HCT116 (cell line): ENCODE results near the gene SKI. TPM values are rescaled to one million over a fixed set of nuclear protein-coding genes. Genes with fewer than 3 reads are reported as not detected.

Experiments
- ATAC-seq: fragments of 200-7000 bp; cut with Tn5 transposase; 2 replicates; pipeline ENCODE4 v1.9.1; 2020; ENCODE audit warnings: mild to moderate bottlenecking, moderate library complexity
- BruUV-seq: library from RNA; stranded (reverse); fragments of 400-500 nt; replicated peaks from 2 replicates; lab custom pipeline; 2021; lab: Mats Ljungman, UMichigan
- CTCF ChIA-PET: fragments of 300-600 bp; sonication (Branson Sonifier 250); formaldehyde crosslinking; loops from one replicate; lab custom pipeline; 2021; ENCODE audit warnings: antibody characterized with exemption; lab: Charles Lee
- POLR2A ChIA-PET: fragments of 300-600, 350-600 bp; sonication (Branson Sonifier 250); formaldehyde crosslinking; loops from one replicate; lab custom pipeline; 2021; ENCODE audit warnings: antibody characterized with exemption; lab: Charles Lee
- RAD21 ChIA-PET, 2 experiments: fragments of 300-600 bp; sonication (Branson Sonifier 250); formaldehyde crosslinking; loops; one replicate each; lab custom pipeline; 2023; ENCODE audit warnings: low total read pairs in 2 of 2; ENCODE audit not compliant: uncharacterized antibody in 2 of 2, unreplicated experiment in 2 of 2, low non-redundant PET in 1 of 2; lab: Charles Lee
- DNase-seq: peaks from one replicate; pipeline ENCODE4 v3.0.0-alpha.2; 2010; ENCODE audit warnings: low read depth, low spot score
- H2AFZ ChIP-seq: fragments of 200-600 bp; shearing (Covaris generic), sonication (generic); 2 replicates; pipeline ENCODE4 v1.6.1; 2017; ENCODE audit warnings: low read depth, mixed run types, mixed read lengths, antibody characterized with exemption, low read length; ENCODE audit not compliant: poor library complexity, severe bottlenecking
- H3K27ac ChIP-seq: 2 replicates; pipeline ENCODE4 v1.5.1; 2012; ENCODE audit warnings: low read depth, low read length
- H3K27me3 ChIP-seq: fragments of 200-600 bp; sonication (generic); 2 replicates; pipeline ENCODE4 v1.6.1; 2016; ENCODE audit warnings: mixed run types, low read length, mixed read lengths; ENCODE audit not compliant: insufficient read depth
- H3K36me3 ChIP-seq, 2 experiments: fragments of 200-500 bp in 1 of 2; fragments of 200-600 bp in 1 of 2; sonication (Bioruptor generic) in 1 of 2; sonication (generic) in 1 of 2; 2 replicates each; pipeline versions ENCODE4 v1.5.1 to v1.6.1; 2014 to 2016; ENCODE audit warnings: low read length in 2 of 2, inconsistent platforms in 1 of 2, mixed read lengths in 1 of 2, mixed run types in 1 of 2; ENCODE audit not compliant: insufficient read depth in 2 of 2, control insufficient read depth in 1 of 2
- H3K4me1 ChIP-seq, 2 experiments: fragments of 200-600 bp in 1 of 2; sonication (generic) in 1 of 2; 2 replicates each; pipeline versions ENCODE4 v1.5.1 to v1.6.1; 2012 to 2017; ENCODE audit warnings: low read length in 2 of 2, inconsistent platforms in 1 of 2, mild to moderate bottlenecking in 1 of 2, mixed read lengths in 1 of 2, mixed run types in 1 of 2, moderate library complexity in 1 of 2; ENCODE audit not compliant: insufficient read depth in 2 of 2, control insufficient read depth in 1 of 2
- H3K4me2 ChIP-seq: fragments of 200-600 bp; sonication (generic); 2 replicates; pipeline ENCODE4 v1.6.1; 2017; ENCODE audit warnings: mixed run types, low read length, mixed read lengths
- H3K4me3 ChIP-seq, 2 experiments: fragments of 200-600 bp in 1 of 2; sonication (generic) in 1 of 2; replicated peaks in 1 of 2; 2 replicates each; pipeline ENCODE4 v1.5.1; 2011 to 2016; ENCODE audit warnings: low read length in 2 of 2, control low read depth in 1 of 2, low read depth in 1 of 2, mild to moderate bottlenecking in 1 of 2, mixed read lengths in 1 of 2, mixed run types in 1 of 2
- H3K79me2 ChIP-seq: fragments of 200-600 bp; sonication (generic); 2 replicates; pipeline ENCODE4 v1.6.1; 2017; ENCODE audit warnings: mild to moderate bottlenecking, mixed run types, low read length, moderate library complexity, mixed read lengths; ENCODE audit not compliant: insufficient read depth
- H3K9ac ChIP-seq: fragments of 200-600 bp; sonication (generic); 2 replicates; pipeline ENCODE4 v1.6.1; 2016; ENCODE audit warnings: low read length, mixed read lengths
- H3K9me2 ChIP-seq: fragments of 200-600 bp; sonication (generic), shearing (Covaris generic); 2 replicates; pipeline ENCODE4 v1.6.1; 2017; ENCODE audit warnings: mixed run types, mild to moderate bottlenecking, moderate library complexity; ENCODE audit not compliant: insufficient read depth
- H3K9me3 ChIP-seq, 2 experiments: fragments of 200-500 bp in 1 of 2; fragments of 200-600 bp in 1 of 2; sonication (Bioruptor generic) in 1 of 2; sonication (generic) in 1 of 2; 2 replicates each; pipeline ENCODE4 v1.6.1; 2014 to 2017; ENCODE audit warnings: low read length in 2 of 2, mixed read lengths in 2 of 2, inconsistent platforms in 1 of 2, low read depth in 1 of 2, mild to moderate bottlenecking in 1 of 2, mixed run types in 1 of 2, moderate library complexity in 1 of 2; ENCODE audit not compliant: control insufficient read depth in 1 of 2, insufficient read depth in 1 of 2
- H4K20me1 ChIP-seq: fragments of 200-600 bp; sonication (generic), shearing (Covaris generic); 2 replicates; pipeline ENCODE4 v1.6.1; 2017; ENCODE audit warnings: mixed run types, mild to moderate bottlenecking, moderate library complexity; ENCODE audit not compliant: insufficient read depth
- CTCF ChIP-seq, 3 experiments: fragments of 200-600 bp in 1 of 3; sonication (generic) in 1 of 3; IDR thresholded peaks in 2 of 3; conservative IDR thresholded peaks in 1 of 3; 2 replicates each; pipeline ENCODE4 v1.5.1; 2012 to 2017; ENCODE audit warnings: low read depth in 2 of 3, low read length in 2 of 3, antibody characterized with exemption in 1 of 3, borderline replicate concordance in 1 of 3, control low read depth in 1 of 3, mild to moderate bottlenecking in 1 of 3, mixed read lengths in 1 of 3, mixed run types in 1 of 3, moderate library complexity in 1 of 3; ENCODE audit not compliant: insufficient read depth in 1 of 3
- EZH2 ChIP-seq: fragments of 200-600 bp; sonication (generic); IDR thresholded peaks from 2 replicates; pipeline ENCODE4 v1.6.1; 2017; ENCODE audit warnings: antibody characterized with exemption, mixed run types
- POLR2A ChIP-seq: IDR thresholded peaks from 2 replicates; pipeline ENCODE4 v1.7.0; 2011; ENCODE audit warnings: borderline replicate concordance; ENCODE audit not compliant: insufficient read depth, insufficient read length; ENCODE audit errors: extremely low read depth
- SIN3A ChIP-seq: IDR thresholded peaks from 2 replicates; pipeline ENCODE4 v1.6.1; 2012; ENCODE audit warnings: low read depth
- YY1 ChIP-seq: IDR thresholded peaks from 2 replicates; pipeline ENCODE4 v1.6.1; 2011; ENCODE audit warnings: low read length, low read depth, moderate library complexity, mild to moderate bottlenecking; ENCODE audit not compliant: insufficient replicate concordance; ENCODE audit errors: extremely low read depth
- intact Hi-C: fragments of 100-400 bp; cut with micrococcal nuclease; formaldehyde crosslinking; loops from 2 replicates; pipeline ENCODE4 v1.10.0; 2022
- total RNA-seq: library from RNA; stranded (reverse); gene quantifications from one replicate; pipeline ENCODE4 v1.2.1, GENCODE V29; 2021; ENCODE audit not compliant: unreplicated experiment
- TF ChIP-seq, protein P1 (sequence below): IDR thresholded peaks from 2 replicates; pipeline ENCODE4 v1.6.1; 2012

Gene SKI
- total RNA-seq, 1 experiment from 2014 or later: 56.2 TPM

DNA sequence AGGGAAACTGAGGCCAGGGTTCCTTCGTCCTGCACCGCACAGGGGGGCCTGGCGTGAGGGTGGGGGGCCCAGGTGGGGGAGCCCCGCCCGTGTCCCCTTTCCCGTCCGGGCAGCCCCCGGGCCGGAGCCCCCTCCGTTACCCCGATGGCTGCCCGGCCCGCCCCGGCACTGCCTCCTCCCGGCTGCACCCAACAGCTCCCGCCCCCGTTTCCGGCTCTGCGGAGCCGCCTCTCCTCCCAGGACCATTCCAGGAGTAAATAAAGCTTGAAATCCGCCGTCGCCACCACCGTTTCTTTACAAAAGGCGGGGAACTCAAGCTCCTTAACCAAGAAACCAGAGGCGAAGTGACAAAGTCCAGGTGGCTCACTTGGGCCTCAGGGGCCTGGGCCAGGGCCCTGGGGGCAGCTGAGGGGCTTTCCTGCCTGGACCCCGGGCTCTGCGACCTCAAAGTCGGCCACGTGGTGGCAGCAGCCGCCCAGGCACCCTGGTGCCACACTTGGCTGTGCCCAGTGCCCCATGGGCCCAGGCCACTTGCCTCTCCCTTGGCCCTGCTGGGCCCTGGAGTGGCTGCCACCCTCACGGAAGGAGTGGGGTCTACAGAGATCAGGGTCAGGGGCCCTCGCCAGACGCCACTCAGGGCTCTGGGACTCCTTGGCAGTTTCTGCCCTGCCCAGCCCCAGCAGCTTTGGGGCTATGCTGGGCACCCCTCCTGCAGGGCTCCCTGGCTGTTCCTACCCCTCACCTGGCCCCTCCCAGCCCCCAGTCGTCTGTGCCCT lies 33.0 kb upstream of the SKI start:
- no TSS peak for BruUV-seq
- Histone ChIP-seq H3K9ac (peak overlapping the region; percentile 62), H4K20me1 (no peaks in the 10 kb centered on the region), H3K4me3 (peak overlapping the region; percentile 49 to 62), H3K27me3 (no peaks in the 10 kb centered on the region), H2AFZ (peak overlapping the region; percentile 61), H3K4me1 (peaks cover 14 to 39% of the 10 kb centered on the region in 2 experiments; a peak in 3 of 4 replicates)
- POLR2A ChIA-PET: interaction anchor here (0.9 to 1.2 kb wide), 3 partner anchors 117 to 196 kb away, joined by 3 to 16 read pairs (median 3); partner anchors contain the start of genes MORN1 and RER1
- DNase-seq: peak; percentile 67
- TF ChIP-seq POLR2A (no peak), EZH2 (no peak), CTCF (IDR thresholded peaks at IDR 0.05 in 2 of 3, conservative IDR thresholded peaks at IDR 0.05 in 1 of 3; ENCODE audit: borderline replicate concordance in 1 of 3, insufficient read depth in 1 of 3, low read depth in 2 of 3, low read length in 2 of 3) (peak in 2 of 3 experiments; percentile 85 to 90; a peak in 4 of 6 replicates), YY1 (peak; percentile 51), SIN3A (no peak)
- TF ChIP-seq, protein P1, sequence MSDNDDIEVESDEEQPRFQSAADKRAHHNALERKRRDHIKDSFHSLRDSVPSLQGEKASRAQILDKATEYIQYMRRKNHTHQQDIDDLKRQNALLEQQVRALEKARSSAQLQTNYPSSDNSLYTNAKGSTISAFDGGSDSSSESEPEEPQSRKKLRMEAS: no peak
- TF ChIP-seq, all 23 proteins: peak for 2
- intact Hi-C loops: loop anchor here (1.0 to 5.0 kb wide), 3 partner anchors 37 to 353 kb away; no protein-coding TSS in a partner anchor
- peaks cover 14% of the 10 kb centered on the region for H3K79me2 ChIP-seq
- ChIA-PET RAD21 (interaction anchor here (0.6 to 3.0 kb wide), 9 partner anchors 9 to 391 kb away, joined by 3 to 33 read pairs (median 5); partner anchors contain the start of genes MORN1 (in 1 of the 2) and RER1 (in 1 of the 2)), CTCF (interaction anchor here (0.6 to 8.1 kb wide), 21 partner anchors 9 to 605 kb away, joined by 3 to 271 read pairs (median 4); partner anchors contain the start of genes MORN1, PANK4, PEX10 and RER1)
- peak overlapping the region; percentile 49 for H3K27ac ChIP-seq
- H3K36me3 ChIP-seq: no peaks in the 10 kb centered on the region
- no peaks in the 10 kb centered on the region for H3K9me2 ChIP-seq
- peak; percentile 80 for ATAC-seq
- peak overlapping the region; percentile 84 for H3K4me2 ChIP-seq
- no peaks in the 10 kb centered on the region for H3K9me3 ChIP-seq
